ENCODE results near the gene HOXD11.

The HOXD11 gene

GRCh38 chr2:176081837-176082524 lies 25.1 kb upstream of the HOXD11 start:
- no peak for DNase-seq

- no peak for DNase-seq
These were observed 24.6 kb upstream of the HOXD11 start for GRCh38 chr2:176082525-176082823.

GRCh38 chr2:176082824-176083751 lies 24.0 kb upstream of the HOXD11 start:
- DNase-seq = no peak

- DNase-seq = no peak
These were observed 23.3 kb upstream of the HOXD11 start, which contains the start of gene EVX2 for GRCh38 chr2:176083796-176084261. TSS of gene EVX2 (minus strand) at chr2:176083962. CDS start at chr2:176083776, 186 bp downstream.

GRCh38 chr2:176084611-176085119 lies 22.4 kb upstream of the HOXD11 start:
- DNase-seq = no peak

- DNase-seq = no peak
These were observed 21.8 kb upstream of the HOXD11 start for GRCh38 chr2:176085120-176085788.

- peak; percentile 34 for DNase-seq
These were observed 21.0 kb upstream of the HOXD11 start for GRCh38 chr2:176085861-176086771.

GRCh38 chr2:176087330-176088047 lies 19.6 kb upstream of the HOXD11 start:
- DNase-seq = no peak

- DNase-seq = peak; percentile 45
These were observed 18.8 kb upstream of the HOXD11 start for GRCh38 chr2:176088048-176088936.

- DNase-seq = no peak
These were observed 17.9 kb upstream of the HOXD11 start for GRCh38 chr2:176088937-176089842.

GRCh38 chr2:176089843-176090395 lies 17.2 kb upstream of the HOXD11 start:
- DNase-seq = no peak

GRCh38 chr2:176090862-176091261 lies 16.2 kb upstream of the HOXD11 start:
- DNase-seq = no peak

GRCh38 chr2:176091329-176092258 lies 15.5 kb upstream of the HOXD11 start:
- DNase-seq = no peak

GRCh38 chr2:176092270-176093144 lies 14.6 kb upstream of the HOXD11 start, which contains the start of gene HOXD13:
TSS of gene HOXD13 (plus strand) at chr2:176092721. CDS start at chr2:176092891, 170 bp downstream.
- DNase-seq = no peak

- DNase-seq = no peak
These were observed 13.8 kb upstream of the HOXD11 start for GRCh38 chr2:176093145-176093897.

GRCh38 chr2:176093898-176094249 lies 13.2 kb upstream of the HOXD11 start:
- DNase-seq = no peak

Measured in fibroblast of upper back skin (primary cell).